Choroid plexus epithelial cell (primary cell): Measurements from ENCODE around the gene NR2F1-AS1.

Experiments
- DNase-seq: peaks from one replicate; pipeline ENCODE4 v3.0.0-alpha.2; 2010; ENCODE audit warnings: low read depth
- H3K4me3 ChIP-seq: 2 replicates; pipeline ENCODE4 v1.5.1; 2011; ENCODE audit warnings: low read depth, mild to moderate bottlenecking, control low read depth, low read length, moderate library complexity
- TF ChIP-seq, protein P1 (sequence below): conservative IDR thresholded peaks from 2 replicates; pipeline ENCODE4 v1.5.1; 2011; ENCODE audit warnings: low read depth, mild to moderate bottlenecking, control low read depth, inconsistent platforms, low read length, moderate library complexity

Gene NR2F1-AS1

GRCh38 chr5:93503598-93504067, 77.4 kb downstream of the NR2F1-AS1 start:
- TF ChIP-seq, protein P1, sequence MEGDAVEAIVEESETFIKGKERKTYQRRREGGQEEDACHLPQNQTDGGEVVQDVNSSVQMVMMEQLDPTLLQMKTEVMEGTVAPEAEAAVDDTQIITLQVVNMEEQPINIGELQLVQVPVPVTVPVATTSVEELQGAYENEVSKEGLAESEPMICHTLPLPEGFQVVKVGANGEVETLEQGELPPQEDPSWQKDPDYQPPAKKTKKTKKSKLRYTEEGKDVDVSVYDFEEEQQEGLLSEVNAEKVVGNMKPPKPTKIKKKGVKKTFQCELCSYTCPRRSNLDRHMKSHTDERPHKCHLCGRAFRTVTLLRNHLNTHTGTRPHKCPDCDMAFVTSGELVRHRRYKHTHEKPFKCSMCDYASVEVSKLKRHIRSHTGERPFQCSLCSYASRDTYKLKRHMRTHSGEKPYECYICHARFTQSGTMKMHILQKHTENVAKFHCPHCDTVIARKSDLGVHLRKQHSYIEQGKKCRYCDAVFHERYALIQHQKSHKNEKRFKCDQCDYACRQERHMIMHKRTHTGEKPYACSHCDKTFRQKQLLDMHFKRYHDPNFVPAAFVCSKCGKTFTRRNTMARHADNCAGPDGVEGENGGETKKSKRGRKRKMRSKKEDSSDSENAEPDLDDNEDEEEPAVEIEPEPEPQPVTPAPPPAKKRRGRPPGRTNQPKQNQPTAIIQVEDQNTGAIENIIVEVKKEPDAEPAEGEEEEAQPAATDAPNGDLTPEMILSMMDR = no peak
- no peak overlapping the region for H3K4me3 ChIP-seq
- peak; percentile 96 for DNase-seq

DNA sequence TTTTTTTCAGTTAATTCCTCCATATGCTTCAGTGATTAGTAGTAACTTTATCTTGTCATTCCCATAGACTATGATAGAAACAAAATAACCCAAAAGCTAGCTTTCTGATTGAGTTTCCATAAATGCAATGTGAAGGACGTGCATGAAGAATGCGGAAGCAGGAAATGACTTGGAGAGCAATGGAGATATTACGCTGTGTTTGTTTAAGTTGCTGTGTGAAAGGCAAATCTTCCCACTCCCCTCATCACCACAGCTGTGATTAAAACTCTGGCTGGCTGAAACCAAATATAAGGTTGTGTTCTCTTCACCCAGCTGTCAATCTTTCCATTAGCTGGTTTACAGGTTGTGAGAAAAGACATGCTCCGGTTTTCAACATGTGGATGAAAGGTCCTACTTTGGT, 83.9 kb downstream of the NR2F1-AS1 start:
- DNase-seq = peak; percentile 93
- TF ChIP-seq, protein P1 = no peak
- H3K4me3 ChIP-seq = no peak overlapping the region

GRCh38 chr5:93479982-93480509, 101.0 kb downstream of the NR2F1-AS1 start:
- H3K4me3 ChIP-seq = no peak overlapping the region
- TF ChIP-seq, protein P1 = no peak
- no peak for DNase-seq

GRCh38 chr5:93477816-93478215, 103.2 kb downstream of the NR2F1-AS1 start:
- H3K4me3 ChIP-seq = no peak overlapping the region
- no peak for DNase-seq
- TF ChIP-seq, protein P1 = no peak

GRCh38 chr5:93476251-93476742, 104.7 kb downstream of the NR2F1-AS1 start:
- peak; percentile 40 for DNase-seq
- H3K4me3 ChIP-seq = no peak overlapping the region
- TF ChIP-seq, protein P1 = no peak

GRCh38 chr5:93462916-93463315, 118.1 kb downstream of the NR2F1-AS1 start:
- H3K4me3 ChIP-seq = no peak overlapping the region
- DNase-seq = no peak
- TF ChIP-seq, protein P1 = no peak

DNA sequence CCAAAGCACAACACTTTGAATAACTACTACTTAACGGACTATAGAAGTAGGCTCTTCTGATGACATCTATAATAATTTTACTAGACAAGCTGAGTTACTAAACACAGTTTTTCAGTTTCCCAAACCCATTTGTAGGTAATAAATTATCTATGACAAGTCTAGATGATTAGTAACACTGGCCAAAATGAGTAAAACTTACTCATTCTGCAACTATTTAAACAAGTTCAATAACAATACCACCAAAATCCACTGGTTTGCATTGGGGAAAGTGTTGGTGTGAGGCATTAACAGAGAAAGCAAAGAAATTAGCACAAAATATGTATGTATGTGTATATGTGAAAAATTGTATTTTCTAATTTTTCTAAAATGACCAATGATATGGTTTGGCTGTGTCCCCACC, 119.3 kb downstream of the NR2F1-AS1 start:
- H3K4me3 ChIP-seq = no peak overlapping the region
- DNase-seq = no peak
- TF ChIP-seq, protein P1 = no peak
